WTC11 (cell line): ENCODE measurements around the gene SFMBT1.

Experiments used
- ATF1 ChIP-seq: sonication (generic); formaldehyde crosslinking; IDR thresholded peaks from 2 replicates; pipeline ENCODE4 v1.8.1; 2023; ENCODE audit warnings: mild to moderate bottlenecking, moderate library complexity, missing genetic modification reagents
- CREB1 ChIP-seq: sonication (generic); formaldehyde crosslinking; IDR thresholded peaks from 2 replicates; pipeline ENCODE4 v1.8.0; 2023; ENCODE audit warnings: mild to moderate bottlenecking, missing genetic modification reagents
- CTCF ChIP-seq: fragments of 200-600 bp; IDR thresholded peaks from 2 replicates; pipeline ENCODE4 v1.8.0; 2022; ENCODE audit warnings: antibody characterized with exemption
- JUN ChIP-seq: sonication (generic); formaldehyde crosslinking; IDR thresholded peaks from 2 replicates; pipeline ENCODE4 v1.8.0; 2023; ENCODE audit warnings: mild to moderate bottlenecking, missing genetic modification reagents
- NFYB ChIP-seq: sonication (generic); formaldehyde crosslinking; conservative IDR thresholded peaks from 2 replicates; pipeline ENCODE4 v1.8.0; 2022; ENCODE audit warnings: low read depth, missing genetic modification reagents
- NR3C1 ChIP-seq: sonication (generic); formaldehyde crosslinking; conservative IDR thresholded peaks from 2 replicates; pipeline ENCODE4 v1.8.1; 2023; ENCODE audit warnings: low read depth, mild to moderate bottlenecking, missing genetic modification reagents
- RORB ChIP-seq: fragments of 250-450 bp; sonication (Bioruptor Pico); IDR thresholded peaks from 2 replicates; pipeline ENCODE4 v1.9.0; 2021; ENCODE audit warnings: mild to moderate bottlenecking
- ZNF263 ChIP-seq: sonication (generic); formaldehyde crosslinking; IDR thresholded peaks from 2 replicates; pipeline ENCODE4 v1.8.1; 2022; ENCODE audit warnings: low read depth, mild to moderate bottlenecking, moderate library complexity, missing genetic modification reagents
- ZNF671 ChIP-seq: fragments of 250-450 bp; sonication (Bioruptor Pico); IDR thresholded peaks from 2 replicates; pipeline ENCODE4 v1.8.0; 2021; ENCODE audit warnings: mild to moderate bottlenecking
- TF ChIP-seq, protein P1 (sequence below): sonication (generic); formaldehyde crosslinking; IDR thresholded peaks from 2 replicates; pipeline ENCODE4 v1.8.0; 2022; ENCODE audit warnings: mild to moderate bottlenecking, missing genetic modification reagents

DNA sequence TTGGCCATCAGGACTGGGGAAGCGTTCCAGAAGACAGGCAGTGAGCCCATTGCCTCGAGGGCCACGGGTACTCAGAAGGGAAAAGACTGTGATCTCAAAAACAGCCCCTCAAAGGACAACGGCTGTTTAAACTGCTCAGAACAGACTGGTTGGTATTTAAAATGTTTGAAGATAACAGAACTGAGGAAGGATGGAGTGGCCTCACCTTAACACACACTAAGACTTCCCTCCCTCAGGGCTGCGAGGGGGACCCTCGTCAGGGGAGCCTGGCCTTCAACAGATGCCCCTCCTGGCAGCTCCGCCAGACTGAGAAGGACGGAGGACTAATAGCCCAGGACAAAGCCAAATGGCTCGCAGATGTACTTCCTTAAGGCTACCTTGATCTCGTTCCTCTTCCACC lies 151.1 kb downstream of the SFMBT1 start:
- no peak for TF ChIP-seq NFYB
- TF ChIP-seq JUN (CRISPR knock-in tag): no peak
- TF ChIP-seq CTCF: no peak
- TF ChIP-seq ZNF263 (CRISPR knock-in tag): no peak
- no peak for TF ChIP-seq CREB1 (CRISPR knock-in tag)
- no peak for TF ChIP-seq RORB (CRISPR knock-in tag)
- no peak for TF ChIP-seq NR3C1 (CRISPR knock-in tag)
- TF ChIP-seq ZNF671 (CRISPR knock-in tag): no peak
- TF ChIP-seq ATF1 (CRISPR knock-in tag): no peak
- TF ChIP-seq, protein P1, sequence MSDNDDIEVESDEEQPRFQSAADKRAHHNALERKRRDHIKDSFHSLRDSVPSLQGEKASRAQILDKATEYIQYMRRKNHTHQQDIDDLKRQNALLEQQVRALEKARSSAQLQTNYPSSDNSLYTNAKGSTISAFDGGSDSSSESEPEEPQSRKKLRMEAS (CRISPR knock-in tag): no peak
